NCI-H524 treated with DMSO at 0.1 percent for 48 hours (cell line): Measurements from ENCODE around the gene CNTRL.
A peak's percentile ranks its signal among the peaks of the same experiment; 100 is the strongest.

Experiments used
- DNase-seq: peaks from one replicate; lab custom pipeline; 2025; lab: John Stamatoyannopoulos, UW

CNTRL gene

DNA sequence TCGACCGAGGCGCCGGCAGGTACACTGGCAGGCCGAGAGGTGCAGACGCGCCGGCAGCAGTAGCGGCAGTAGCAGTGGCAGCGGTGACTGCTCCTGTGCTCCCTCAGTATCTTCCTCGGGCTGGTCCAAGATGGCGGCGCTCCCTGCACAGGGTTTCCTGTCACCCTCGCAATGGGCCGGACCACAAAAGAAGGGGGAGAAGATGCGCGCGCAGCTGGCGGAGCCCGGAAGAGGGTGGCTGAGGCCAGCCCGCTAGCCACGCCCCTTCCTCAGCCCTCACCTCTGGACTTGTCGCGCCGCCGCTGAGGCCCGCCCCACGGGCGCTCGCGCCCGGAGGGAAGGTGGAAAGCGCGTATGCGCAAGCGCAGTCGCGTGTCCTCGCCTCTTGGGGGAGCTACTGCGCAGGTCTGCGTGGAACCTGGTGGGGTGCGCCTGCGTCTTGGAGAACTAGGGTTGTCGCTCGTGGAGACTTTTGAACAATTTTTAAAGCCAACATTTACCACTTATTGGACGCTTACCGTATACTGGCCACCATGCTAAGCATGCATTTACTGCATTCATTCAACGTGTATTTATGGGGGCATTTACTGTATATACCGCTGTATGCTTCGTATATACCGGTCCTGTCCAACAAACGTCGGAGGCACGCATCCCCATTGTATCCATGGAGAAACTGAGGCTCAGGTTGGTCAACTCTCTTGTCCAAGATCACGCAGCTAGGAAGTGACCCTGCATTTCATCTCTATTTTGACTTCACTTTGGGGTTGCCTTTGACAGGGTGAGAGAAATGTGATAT, 127.2 kb downstream of the CNTRL start, which contains the start of gene RAB14:
TSS of gene RAB14 (minus strand) at position 132 of the 796 bp plus-strand sequence. CDS start 8,457 bp downstream, outside the sequence.
- DNase-seq: peak; percentile 95

DNA sequence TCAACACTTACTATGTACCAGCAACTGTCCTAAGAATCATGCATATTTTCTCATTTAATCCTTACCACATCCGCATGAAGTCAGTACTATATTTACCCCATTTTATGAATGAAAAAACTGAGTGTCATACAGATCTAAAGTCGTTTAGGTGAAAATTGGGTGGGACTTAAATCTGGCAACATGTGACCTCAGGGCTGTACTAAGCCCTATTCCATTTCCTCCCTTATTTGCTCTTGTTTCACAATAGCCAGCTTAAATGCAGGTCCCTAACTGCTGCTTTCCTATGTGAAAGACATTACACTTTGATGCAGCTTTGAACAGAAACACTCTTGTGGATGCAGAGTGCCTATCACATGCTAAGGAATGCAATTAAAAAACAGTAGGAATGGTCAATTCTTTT, 129.4 kb downstream of the CNTRL start:
- no peak for DNase-seq

DNA sequence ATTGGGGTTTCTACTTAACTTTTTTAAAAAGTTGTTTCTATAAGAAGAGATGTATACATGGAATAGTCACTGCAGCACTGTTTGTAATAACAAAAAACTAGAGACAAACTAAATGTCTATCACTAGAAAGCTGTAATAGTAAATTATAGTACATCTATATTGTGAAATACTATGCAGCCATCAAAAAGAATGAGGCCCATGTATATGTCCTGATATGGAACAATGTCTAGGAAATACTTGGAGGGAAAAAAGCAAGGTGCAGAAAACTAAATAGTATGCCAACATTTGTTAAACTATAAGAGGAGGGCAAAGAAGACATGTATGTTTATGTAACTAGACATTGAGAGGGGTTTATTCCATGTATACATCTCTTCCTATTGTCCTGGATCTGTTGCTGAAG, 129.9 kb downstream of the CNTRL start:
- DNase-seq: no peak

GRCh38 chr9:121206516-121207370, 132.0 kb downstream of the CNTRL start:
- no peak for DNase-seq

DNA sequence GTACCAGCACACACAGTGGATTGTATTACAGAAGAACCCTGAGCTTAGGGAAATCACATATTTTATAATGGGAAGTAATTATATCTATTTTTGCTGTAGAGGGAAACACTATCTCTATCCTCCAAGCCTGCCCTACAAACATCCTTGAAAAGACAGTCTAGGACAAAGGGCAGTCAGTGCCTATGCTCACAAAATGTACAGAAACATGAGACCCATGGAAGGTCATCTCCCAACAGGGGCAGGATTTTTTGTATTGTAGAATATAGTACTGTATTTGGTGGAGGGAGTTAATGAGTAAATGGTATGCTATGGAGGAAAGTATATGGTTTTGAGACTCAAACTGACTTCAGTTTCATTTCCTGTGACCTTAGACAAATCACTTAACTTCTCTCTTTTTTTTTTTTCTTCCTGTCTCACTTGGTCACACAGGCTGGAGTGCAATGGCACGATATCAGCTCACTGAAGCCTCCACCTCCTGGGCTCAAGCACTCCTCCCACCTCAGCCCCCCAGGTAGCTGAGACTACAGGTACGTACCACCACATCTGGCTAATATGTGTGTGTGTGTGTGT, 132.7 kb downstream of the CNTRL start:
- no peak for DNase-seq

GRCh38 chr9:121210536-121210935, 135.8 kb downstream of the CNTRL start:
- DNase-seq: no peak

GRCh38 chr9:121213136-121213806, 138.5 kb downstream of the CNTRL start:
- DNase-seq: peak; percentile 12

- no peak for DNase-seq
These were observed 139.2 kb downstream of the CNTRL start for GRCh38 chr9:121214005-121214404.

GRCh38 chr9:121216271-121216805, 141.6 kb downstream of the CNTRL start:
- DNase-seq: no peak

- DNase-seq: no peak
These were observed 143.0 kb downstream of the CNTRL start for GRCh38 chr9:121217609-121218292.

DNA sequence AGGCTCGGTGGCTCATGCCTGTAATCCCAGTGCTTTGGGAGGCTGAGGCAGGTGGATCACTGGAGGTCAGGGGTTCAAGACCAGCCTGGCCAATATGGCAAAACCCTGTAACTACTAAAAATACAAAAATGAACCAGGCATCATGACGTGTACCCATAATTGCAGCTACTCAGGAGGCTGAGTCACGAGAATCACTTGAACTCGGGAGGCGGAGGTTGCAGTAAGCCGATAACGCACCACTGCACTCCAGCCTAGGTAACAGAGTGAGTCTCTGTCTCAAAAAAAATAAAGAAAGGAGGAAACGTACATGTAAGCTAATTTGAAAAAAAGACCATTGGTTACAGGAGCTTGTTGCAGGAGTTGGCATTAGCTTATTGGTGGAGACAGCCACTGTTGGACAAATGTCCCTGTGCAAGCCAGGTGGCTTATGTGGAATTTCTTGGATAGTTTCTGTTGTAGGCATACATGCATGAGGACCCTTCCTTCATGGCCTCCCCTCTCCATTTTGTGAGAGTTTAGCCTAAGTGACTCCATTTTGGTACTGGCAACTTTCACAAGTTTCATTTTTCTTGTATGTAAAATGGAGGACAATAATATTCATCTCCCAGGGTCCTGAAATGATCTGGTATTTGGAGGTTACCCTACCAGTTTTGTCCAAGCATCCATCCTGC, 143.7 kb downstream of the CNTRL start:
- no peak for DNase-seq

DNA sequence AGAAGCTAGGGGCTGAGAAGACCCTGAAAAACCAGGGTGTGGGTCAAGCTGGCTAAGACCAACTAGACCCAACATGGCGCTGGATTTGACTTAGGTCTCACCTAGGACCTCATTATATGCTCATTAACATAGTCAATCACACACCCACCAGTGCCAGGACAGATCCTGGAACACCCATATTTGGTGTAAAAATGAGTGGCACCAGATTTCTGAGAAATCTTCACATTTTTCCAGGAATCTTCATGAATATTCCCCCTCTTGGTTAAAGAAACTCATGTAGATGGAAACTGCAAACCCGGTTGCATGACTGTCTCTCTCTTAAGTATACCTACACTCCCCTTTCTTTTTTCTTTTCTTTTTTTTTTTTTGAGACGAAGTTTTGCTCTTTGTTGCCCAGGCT, 144.8 kb downstream of the CNTRL start:
- no peak for DNase-seq

DNA sequence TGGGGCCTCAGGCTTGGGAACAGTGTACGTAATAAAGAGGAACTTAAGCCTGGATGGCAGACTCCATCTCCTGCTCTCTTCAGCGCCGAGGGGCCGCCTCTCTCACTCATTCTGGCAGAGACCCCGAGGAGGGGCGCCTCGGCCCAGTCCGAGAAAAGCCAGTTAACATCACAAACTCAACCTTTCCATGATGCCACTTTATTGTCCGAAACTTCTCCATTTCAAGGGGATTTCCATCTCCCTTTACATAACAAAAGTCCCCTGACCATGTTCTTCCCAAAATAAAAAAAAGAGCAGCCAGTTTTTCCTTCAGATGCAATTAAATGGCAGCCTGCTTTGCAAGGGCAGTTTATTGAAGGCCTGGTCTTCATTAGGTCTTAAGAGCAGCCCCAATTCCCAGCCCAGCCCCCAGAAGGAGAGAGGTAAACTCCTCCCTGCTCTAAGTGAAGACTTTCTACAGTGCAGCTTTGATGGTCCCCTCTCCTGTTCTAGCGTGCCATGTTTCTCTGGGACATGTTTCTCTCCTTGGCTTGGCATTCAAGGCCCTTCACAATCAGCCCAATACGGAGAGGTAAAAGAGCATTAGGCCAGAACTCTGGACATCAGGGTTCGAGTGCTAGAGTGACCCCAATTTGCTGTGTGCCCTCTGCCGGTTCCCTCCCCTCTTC, 146.4 kb downstream of the CNTRL start:
- no peak for DNase-seq

- DNase-seq: no peak
These were observed 146.9 kb downstream of the CNTRL start for GRCh38 chr9:121221664-121222055.

GRCh38 chr9:121222524-121223171, 147.9 kb downstream of the CNTRL start:
- DNase-seq: peak; percentile 24

DNA sequence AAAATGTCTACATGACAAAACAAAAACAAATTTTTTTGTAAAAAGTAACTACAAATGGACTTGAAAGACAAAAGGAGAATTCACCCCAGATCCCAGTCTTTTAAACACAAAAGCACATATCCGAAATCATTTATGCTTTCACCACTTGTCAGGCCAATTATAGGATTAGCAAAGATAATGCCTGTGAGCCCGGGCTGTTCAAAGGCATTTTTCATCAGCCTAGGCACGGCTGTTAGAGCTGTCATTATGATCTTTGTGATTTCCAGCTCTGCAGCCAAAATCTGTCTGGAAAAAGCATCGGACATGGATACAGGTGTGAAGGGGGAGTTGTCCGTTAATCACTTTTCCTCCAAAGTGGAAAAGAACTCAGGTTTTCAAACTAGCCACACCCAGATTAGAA, 150.5 kb downstream of the CNTRL start:
- DNase-seq: peak; percentile 50

- no peak for DNase-seq
These were observed 151.4 kb downstream of the CNTRL start for GRCh38 chr9:121226175-121226574.
